Breast epithelium (tissue), 3 donors: Measurements from ENCODE around the gene TEX2.

Source experiments
- POLR2AphosphoS5 ChIP-seq, 3 donors: sonication (generic); formaldehyde crosslinking; IDR thresholded peaks; one replicate each; pipeline ENCODE4 v1.6.1; 2017; ENCODE audit warnings: antibody characterized with exemption in 3 of 3
- TF ChIP-seq, protein P1 (sequence below), 3 donors: fragments of 450-650 bp; IDR thresholded peaks; one replicate each; pipeline ENCODE4 v1.5.1; 2016 to 2017; ENCODE audit warnings: antibody characterized with exemption in 3 of 3, mild to moderate bottlenecking in 3 of 3, moderate library complexity in 3 of 3

DNA sequence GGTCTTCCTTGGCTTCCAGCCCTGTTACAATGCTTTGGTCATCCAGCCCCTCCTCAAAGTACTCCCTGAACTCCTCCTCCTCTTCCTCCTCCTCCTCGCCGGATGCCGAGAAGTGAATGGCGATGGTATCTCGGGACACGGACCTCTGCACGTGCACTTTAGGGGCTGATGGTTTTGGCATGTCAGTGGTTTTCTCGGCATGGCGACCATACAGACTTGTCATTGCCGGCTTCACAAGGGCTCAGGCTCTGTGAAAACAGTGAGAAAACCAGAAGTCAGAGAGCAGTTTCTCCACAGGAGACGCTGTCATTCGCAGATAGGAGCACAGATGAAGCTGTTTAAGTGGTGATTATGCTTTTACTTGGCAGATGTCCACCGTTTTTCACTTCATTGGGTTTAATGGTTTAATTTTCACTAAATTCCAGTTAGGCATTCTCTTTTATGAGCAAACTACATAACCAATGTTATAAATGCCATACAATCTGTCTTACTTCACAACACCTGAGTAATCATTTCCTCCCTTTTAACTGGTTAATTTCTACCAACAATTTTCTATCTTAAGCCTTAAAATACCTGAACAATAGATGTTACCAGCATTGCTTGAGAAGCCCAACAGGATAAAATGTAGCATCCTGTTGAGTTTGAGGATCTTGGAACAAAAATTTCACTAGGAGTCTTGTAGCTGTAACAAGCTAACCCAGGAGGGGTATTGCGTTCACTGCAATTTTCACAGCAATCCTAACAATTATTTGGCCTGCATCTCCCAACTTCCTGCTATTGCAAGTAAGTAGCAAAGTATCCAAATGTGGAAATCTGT lies 48.9 kb downstream of the TEX2 start:
- TF ChIP-seq, protein P1, sequence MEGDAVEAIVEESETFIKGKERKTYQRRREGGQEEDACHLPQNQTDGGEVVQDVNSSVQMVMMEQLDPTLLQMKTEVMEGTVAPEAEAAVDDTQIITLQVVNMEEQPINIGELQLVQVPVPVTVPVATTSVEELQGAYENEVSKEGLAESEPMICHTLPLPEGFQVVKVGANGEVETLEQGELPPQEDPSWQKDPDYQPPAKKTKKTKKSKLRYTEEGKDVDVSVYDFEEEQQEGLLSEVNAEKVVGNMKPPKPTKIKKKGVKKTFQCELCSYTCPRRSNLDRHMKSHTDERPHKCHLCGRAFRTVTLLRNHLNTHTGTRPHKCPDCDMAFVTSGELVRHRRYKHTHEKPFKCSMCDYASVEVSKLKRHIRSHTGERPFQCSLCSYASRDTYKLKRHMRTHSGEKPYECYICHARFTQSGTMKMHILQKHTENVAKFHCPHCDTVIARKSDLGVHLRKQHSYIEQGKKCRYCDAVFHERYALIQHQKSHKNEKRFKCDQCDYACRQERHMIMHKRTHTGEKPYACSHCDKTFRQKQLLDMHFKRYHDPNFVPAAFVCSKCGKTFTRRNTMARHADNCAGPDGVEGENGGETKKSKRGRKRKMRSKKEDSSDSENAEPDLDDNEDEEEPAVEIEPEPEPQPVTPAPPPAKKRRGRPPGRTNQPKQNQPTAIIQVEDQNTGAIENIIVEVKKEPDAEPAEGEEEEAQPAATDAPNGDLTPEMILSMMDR (IDR thresholded peaks at IDR 0.05): no peak
- TF ChIP-seq POLR2AphosphoS5 (IDR thresholded peaks at IDR 0.05): no peak
